ENCODE results near the gene NOL11.

NOL11 gene

GRCh38 chr17:67679225-67679624 lies 38.5 kb upstream of the NOL11 start:
- H3K4me3 ChIP-seq (ENCODE audit: low read depth, low read length) = no peak overlapping the region
- no peak for DNase-seq (ENCODE audit: low read depth, low spot score)
- TF ChIP-seq CTCF (IDR thresholded peaks at IDR 0.05; ENCODE audit: low read depth, low read length) = no peak
- in situ Hi-C loops (cut with HindIII; ENCODE audit: low sequenced_read_pairs) = no loop called here

- no peak for TF ChIP-seq CTCF (IDR thresholded peaks at IDR 0.05; ENCODE audit: low read depth, low read length)
- in situ Hi-C loops (cut with HindIII; ENCODE audit: low sequenced_read_pairs) = no loop called here
- no peak for DNase-seq (ENCODE audit: low read depth, low spot score)
- no peak overlapping the region for H3K4me3 ChIP-seq (ENCODE audit: low read depth, low read length)
Measured at GRCh38 chr17:67679721-67680120, 38.0 kb upstream of the NOL11 start.

GRCh38 chr17:67680445-67681224 lies 37.1 kb upstream of the NOL11 start:
- no peak for DNase-seq (ENCODE audit: low read depth, low spot score)
- in situ Hi-C loops (cut with HindIII; ENCODE audit: low sequenced_read_pairs) = no loop called here
- no peak for TF ChIP-seq CTCF (IDR thresholded peaks at IDR 0.05; ENCODE audit: low read depth, low read length)
- no peak overlapping the region for H3K4me3 ChIP-seq (ENCODE audit: low read depth, low read length)

GRCh38 chr17:67682196-67682595 lies 35.5 kb upstream of the NOL11 start:
- in situ Hi-C loops (cut with HindIII; ENCODE audit: low sequenced_read_pairs) = no loop called here
- TF ChIP-seq CTCF (IDR thresholded peaks at IDR 0.05; ENCODE audit: low read depth, low read length) = no peak
- H3K4me3 ChIP-seq (ENCODE audit: low read depth, low read length) = no peak overlapping the region
- no peak for DNase-seq (ENCODE audit: low read depth, low spot score)

GRCh38 chr17:67685351-67685750 lies 32.4 kb upstream of the NOL11 start:
- DNase-seq (ENCODE audit: low read depth, low spot score) = no peak

GRCh38 chr17:67686241-67686640 lies 31.5 kb upstream of the NOL11 start:
- TF ChIP-seq CTCF (IDR thresholded peaks at IDR 0.05; ENCODE audit: low read depth, low read length) = no peak
- in situ Hi-C loops (cut with HindIII; ENCODE audit: low sequenced_read_pairs) = no loop called here
- no peak for DNase-seq (ENCODE audit: low read depth, low spot score)
- no peak overlapping the region for H3K4me3 ChIP-seq (ENCODE audit: low read depth, low read length)

More at GRCh38 chr17:67685351-67685750, 32.4 kb upstream of the NOL11 start:
- no peak for TF ChIP-seq CTCF (IDR thresholded peaks at IDR 0.05; ENCODE audit: low read depth, low read length)
- H3K4me3 ChIP-seq (ENCODE audit: low read depth, low read length) = no peak overlapping the region
- in situ Hi-C loops (cut with HindIII; ENCODE audit: low sequenced_read_pairs) = no loop called here

All from astrocyte of the spinal cord (primary cell).